Endothelial cell of umbilical vein (primary cell): ENCODE measurements around the gene CCM2.

ENCODE experiments used
- EZH2 ChIP-seq: IDR thresholded peaks from 2 replicates; pipeline ENCODE4 v1.6.1; 2012; ENCODE audit warnings: borderline replicate concordance, low read depth, mild to moderate bottlenecking, moderate library complexity, low read length, inconsistent platforms; ENCODE audit not compliant: severe bottlenecking
- JUN ChIP-seq: IDR thresholded peaks from 2 replicates; pipeline ENCODE4 v1.6.1; 2011; ENCODE audit warnings: borderline replicate concordance, low read depth; ENCODE audit not compliant: insufficient read length, insufficient read depth
- MAX ChIP-seq: IDR thresholded peaks from 2 replicates; pipeline ENCODE4 v1.6.1; 2011; ENCODE audit not compliant: insufficient read depth, insufficient read length
- POLR2A ChIP-seq: IDR thresholded peaks from 2 replicates; pipeline ENCODE4 v1.6.1; 2012; ENCODE audit warnings: low read depth, mild to moderate bottlenecking, control low read depth, low read length
- POLR2AphosphoS5 ChIP-seq: IDR thresholded peaks from 2 replicates; pipeline ENCODE4 v1.6.1; 2012; ENCODE audit warnings: low read depth, mild to moderate bottlenecking, control low read depth, low read length, moderate library complexity; ENCODE audit not compliant: insufficient read depth
- TF ChIP-seq, protein P1 (sequence below), 2 donors: IDR thresholded peaks; 1 replicate in 1 of 2; 2 replicates in 1 of 2; pipeline ENCODE4 v1.5.1; 2011; ENCODE audit warnings: low read length in 2 of 2, mild to moderate bottlenecking in 2 of 2, moderate library complexity in 2 of 2, control low read depth in 1 of 2, inconsistent platforms in 1 of 2, low read depth in 1 of 2; ENCODE audit not compliant: insufficient read depth in 1 of 2; ENCODE audit errors: extremely low read depth in 1 of 2

- no peak for TF ChIP-seq POLR2A
- TF ChIP-seq POLR2AphosphoS5, result no peak
- TF ChIP-seq, protein P1, sequence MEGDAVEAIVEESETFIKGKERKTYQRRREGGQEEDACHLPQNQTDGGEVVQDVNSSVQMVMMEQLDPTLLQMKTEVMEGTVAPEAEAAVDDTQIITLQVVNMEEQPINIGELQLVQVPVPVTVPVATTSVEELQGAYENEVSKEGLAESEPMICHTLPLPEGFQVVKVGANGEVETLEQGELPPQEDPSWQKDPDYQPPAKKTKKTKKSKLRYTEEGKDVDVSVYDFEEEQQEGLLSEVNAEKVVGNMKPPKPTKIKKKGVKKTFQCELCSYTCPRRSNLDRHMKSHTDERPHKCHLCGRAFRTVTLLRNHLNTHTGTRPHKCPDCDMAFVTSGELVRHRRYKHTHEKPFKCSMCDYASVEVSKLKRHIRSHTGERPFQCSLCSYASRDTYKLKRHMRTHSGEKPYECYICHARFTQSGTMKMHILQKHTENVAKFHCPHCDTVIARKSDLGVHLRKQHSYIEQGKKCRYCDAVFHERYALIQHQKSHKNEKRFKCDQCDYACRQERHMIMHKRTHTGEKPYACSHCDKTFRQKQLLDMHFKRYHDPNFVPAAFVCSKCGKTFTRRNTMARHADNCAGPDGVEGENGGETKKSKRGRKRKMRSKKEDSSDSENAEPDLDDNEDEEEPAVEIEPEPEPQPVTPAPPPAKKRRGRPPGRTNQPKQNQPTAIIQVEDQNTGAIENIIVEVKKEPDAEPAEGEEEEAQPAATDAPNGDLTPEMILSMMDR (IDR thresholded peaks at IDR 0.05; ENCODE audit: extremely low read depth in 1 of 2, insufficient read depth in 1 of 2, low read depth in 1 of 2, low read length in 2 of 2), result no peak
- no peak for TF ChIP-seq JUN
- TF ChIP-seq EZH2, result no peak
- TF ChIP-seq MAX, result no peak
Measured at GRCh38 chr7:44970523-44971051, 29.4 kb upstream of the CCM2 start.
